Thyroid gland (tissue), 4 donors: ENCODE results near the gene TSPAN31.

ENCODE experiments used
- POLR2A ChIP-seq, 2 donors: fragments of 450-650 bp; IDR thresholded peaks; one replicate each; pipeline ENCODE4 v1.6.1; 2017; ENCODE audit warnings: antibody characterized with exemption in 2 of 2, mild to moderate bottlenecking in 2 of 2, moderate library complexity in 1 of 2
- TF ChIP-seq, protein P1 (sequence below), 6 experiments: fragments of 200-600 bp in 3 of 6; fragments of 450-650 bp in 3 of 6; sonication (generic) in 3 of 6; IDR thresholded peaks; one replicate each; pipeline ENCODE4 v1.5.1; 2016 to 2019; ENCODE audit warnings: antibody characterized with exemption in 6 of 6, mild to moderate bottlenecking in 2 of 6, inconsistent platforms in 1 of 6, moderate library complexity in 1 of 6

- TF ChIP-seq, protein P1, sequence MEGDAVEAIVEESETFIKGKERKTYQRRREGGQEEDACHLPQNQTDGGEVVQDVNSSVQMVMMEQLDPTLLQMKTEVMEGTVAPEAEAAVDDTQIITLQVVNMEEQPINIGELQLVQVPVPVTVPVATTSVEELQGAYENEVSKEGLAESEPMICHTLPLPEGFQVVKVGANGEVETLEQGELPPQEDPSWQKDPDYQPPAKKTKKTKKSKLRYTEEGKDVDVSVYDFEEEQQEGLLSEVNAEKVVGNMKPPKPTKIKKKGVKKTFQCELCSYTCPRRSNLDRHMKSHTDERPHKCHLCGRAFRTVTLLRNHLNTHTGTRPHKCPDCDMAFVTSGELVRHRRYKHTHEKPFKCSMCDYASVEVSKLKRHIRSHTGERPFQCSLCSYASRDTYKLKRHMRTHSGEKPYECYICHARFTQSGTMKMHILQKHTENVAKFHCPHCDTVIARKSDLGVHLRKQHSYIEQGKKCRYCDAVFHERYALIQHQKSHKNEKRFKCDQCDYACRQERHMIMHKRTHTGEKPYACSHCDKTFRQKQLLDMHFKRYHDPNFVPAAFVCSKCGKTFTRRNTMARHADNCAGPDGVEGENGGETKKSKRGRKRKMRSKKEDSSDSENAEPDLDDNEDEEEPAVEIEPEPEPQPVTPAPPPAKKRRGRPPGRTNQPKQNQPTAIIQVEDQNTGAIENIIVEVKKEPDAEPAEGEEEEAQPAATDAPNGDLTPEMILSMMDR (IDR thresholded peaks at IDR 0.05): peak in 1 of 6 experiments; percentile 33
- TF ChIP-seq POLR2A (IDR thresholded peaks at IDR 0.05): no peak
Observed at GRCh38 chr12:57737467-57738460, 7.1 kb upstream of the TSPAN31 start.
